Ovary (tissue), 3 donors: ENCODE measurements around the gene SLC1A2.

Experiments
- CTCF ChIP-seq, 3 donors: fragments of 450-650 bp in 2 of 3; fragments of 200-600 bp in 1 of 3; IDR thresholded peaks; one replicate each; pipeline versions ENCODE4 v1.5.1 to v1.8.0; 2016 to 2022; ENCODE audit warnings: antibody characterized with exemption in 3 of 3, mild to moderate bottlenecking in 1 of 3
- POLR2A ChIP-seq: fragments of 450-650 bp; IDR thresholded peaks from one replicate; pipeline ENCODE4 v1.6.1; 2017; ENCODE audit warnings: antibody characterized with exemption, mild to moderate bottlenecking, moderate library complexity
- donor health status: DM: no; HTN: no; CAD: no.

DNA sequence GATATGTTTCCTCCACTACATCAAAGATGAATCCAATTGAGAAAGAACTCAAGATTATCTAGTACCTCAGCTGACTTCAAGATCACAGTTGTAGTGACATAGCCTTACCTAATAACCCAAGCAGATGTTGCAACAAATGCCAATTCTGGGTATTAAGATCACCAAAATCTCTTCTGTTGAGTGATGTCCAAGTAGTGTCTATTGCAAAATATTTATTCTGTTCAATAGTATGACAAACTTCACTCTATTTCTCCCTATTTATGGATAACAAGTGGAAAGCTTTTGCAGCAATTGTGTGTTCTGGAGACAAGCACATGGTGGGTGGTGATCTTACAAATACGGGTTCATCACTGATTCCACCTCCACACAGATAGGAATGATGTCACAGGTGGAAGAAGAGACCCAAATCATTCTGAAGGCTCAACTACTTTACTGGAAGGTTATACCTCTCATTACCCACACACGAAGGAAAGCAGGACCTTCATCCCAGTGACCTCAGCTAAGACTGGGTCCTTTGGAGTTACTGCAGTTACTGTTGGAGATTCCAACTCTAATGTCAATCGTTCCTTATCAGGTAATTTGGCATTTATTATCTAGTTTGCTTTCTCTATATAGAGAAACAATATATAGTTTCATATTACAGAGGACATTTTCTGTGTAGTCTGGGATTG is 208.3 kb downstream of the SLC1A2 start:
- TF ChIP-seq CTCF (IDR thresholded peaks at IDR 0.05) (no peak), POLR2A (no peak)
